Measurements from ENCODE around the gene PEPD.

Gene PEPD

GRCh38 chr19:33550768-33551167 lies 29.2 kb upstream of the PEPD start:
- TF ChIP-seq EZH2phosphoT487 (conservative IDR thresholded peaks at IDR 0.05; ENCODE audit: low read length) (no peak), CTCF (IDR thresholded peaks at IDR 0.05; ENCODE audit: insufficient read depth, low read length, poor library complexity, severe bottlenecking) (no peak)

GRCh38 chr19:33547676-33548075 lies 26.1 kb upstream of the PEPD start:
- H4K20me1 ChIP-seq (ENCODE audit: low read depth, low read length): no peaks in the 10 kb centered on the region
- no peak overlapping the region for H3K27ac ChIP-seq (ENCODE audit: low read depth, low read length)
- TF ChIP-seq CTCF (IDR thresholded peaks at IDR 0.05; ENCODE audit: insufficient read depth, low read length, poor library complexity, severe bottlenecking): no peak

More at GRCh38 chr19:33550768-33551167, 29.2 kb upstream of the PEPD start:
- H3K36me3 ChIP-seq (ENCODE audit: low read length): no peaks in the 10 kb centered on the region
- H3K27me3 ChIP-seq (ENCODE audit: low read length): no peaks in the 10 kb centered on the region
- no peak overlapping the region for H3K27ac ChIP-seq (ENCODE audit: low read depth, low read length)
- H3K9ac ChIP-seq (ENCODE audit: low read length): no peak overlapping the region
- no peaks in the 10 kb centered on the region for H3F3A ChIP-seq (ENCODE audit: insufficient read depth)
- no peaks in the 10 kb centered on the region for H3K9me2 ChIP-seq (replicated peaks; ENCODE audit: insufficient read depth, low read length)
- H3K4me3 ChIP-seq (ENCODE audit: insufficient read depth, low read length, poor library complexity, severe bottlenecking): no peak overlapping the region
- no peaks in the 10 kb centered on the region for H3K79me2 ChIP-seq (ENCODE audit: insufficient read depth, low read length)
- H2AFZ ChIP-seq (ENCODE audit: low read depth, low read length, severe bottlenecking): no peak overlapping the region
- no peak overlapping the region for H3K4me2 ChIP-seq (ENCODE audit: low read depth, low read length, poor library complexity, severe bottlenecking)
- no peaks in the 10 kb centered on the region for H4K20me1 ChIP-seq (ENCODE audit: low read depth, low read length)
- H3K9me3 ChIP-seq (ENCODE audit: insufficient read depth, low read length): no peaks in the 10 kb centered on the region

GRCh38 chr19:33546656-33547055 lies 25.1 kb upstream of the PEPD start:
- H4K20me1 ChIP-seq (ENCODE audit: low read depth, low read length): no peaks in the 10 kb centered on the region
- no peak for TF ChIP-seq CTCF (IDR thresholded peaks at IDR 0.05; ENCODE audit: insufficient read depth, low read length, poor library complexity, severe bottlenecking)
- TF ChIP-seq EZH2phosphoT487 (conservative IDR thresholded peaks at IDR 0.05; ENCODE audit: low read length): no peak
- H3K36me3 ChIP-seq (ENCODE audit: low read length): no peaks in the 10 kb centered on the region
- H3K79me2 ChIP-seq (ENCODE audit: insufficient read depth, low read length): no peaks in the 10 kb centered on the region
- no peaks in the 10 kb centered on the region for H3K27me3 ChIP-seq (ENCODE audit: low read length)
- H3K9me2 ChIP-seq (replicated peaks; ENCODE audit: insufficient read depth, low read length): no peaks in the 10 kb centered on the region
- no peak overlapping the region for H3K4me2 ChIP-seq (ENCODE audit: low read depth, low read length, poor library complexity, severe bottlenecking)
- H3K9me3 ChIP-seq (ENCODE audit: insufficient read depth, low read length): no peaks in the 10 kb centered on the region
- H3K9ac ChIP-seq (ENCODE audit: low read length): no peak overlapping the region
- no peaks in the 10 kb centered on the region for H3F3A ChIP-seq (ENCODE audit: insufficient read depth)
- H3K27ac ChIP-seq (ENCODE audit: low read depth, low read length): no peak overlapping the region
- no peak overlapping the region for H2AFZ ChIP-seq (ENCODE audit: low read depth, low read length, severe bottlenecking)
- no peak overlapping the region for H3K4me3 ChIP-seq (ENCODE audit: insufficient read depth, low read length, poor library complexity, severe bottlenecking)

More at GRCh38 chr19:33547676-33548075, 26.1 kb upstream of the PEPD start:
- H2AFZ ChIP-seq (ENCODE audit: low read depth, low read length, severe bottlenecking): no peak overlapping the region
- H3K79me2 ChIP-seq (ENCODE audit: insufficient read depth, low read length): no peaks in the 10 kb centered on the region
- no peaks in the 10 kb centered on the region for H3K27me3 ChIP-seq (ENCODE audit: low read length)
- H3K9me3 ChIP-seq (ENCODE audit: insufficient read depth, low read length): no peaks in the 10 kb centered on the region
- H3K4me3 ChIP-seq (ENCODE audit: insufficient read depth, low read length, poor library complexity, severe bottlenecking): no peak overlapping the region
- no peaks in the 10 kb centered on the region for H3K36me3 ChIP-seq (ENCODE audit: low read length)
- no peak overlapping the region for H3K9ac ChIP-seq (ENCODE audit: low read length)
- no peaks in the 10 kb centered on the region for H3K9me2 ChIP-seq (replicated peaks; ENCODE audit: insufficient read depth, low read length)
- no peaks in the 10 kb centered on the region for H3F3A ChIP-seq (ENCODE audit: insufficient read depth)
- H3K4me2 ChIP-seq (ENCODE audit: low read depth, low read length, poor library complexity, severe bottlenecking): no peak overlapping the region
